ENCODE data around the gene UTP18.

DNA sequence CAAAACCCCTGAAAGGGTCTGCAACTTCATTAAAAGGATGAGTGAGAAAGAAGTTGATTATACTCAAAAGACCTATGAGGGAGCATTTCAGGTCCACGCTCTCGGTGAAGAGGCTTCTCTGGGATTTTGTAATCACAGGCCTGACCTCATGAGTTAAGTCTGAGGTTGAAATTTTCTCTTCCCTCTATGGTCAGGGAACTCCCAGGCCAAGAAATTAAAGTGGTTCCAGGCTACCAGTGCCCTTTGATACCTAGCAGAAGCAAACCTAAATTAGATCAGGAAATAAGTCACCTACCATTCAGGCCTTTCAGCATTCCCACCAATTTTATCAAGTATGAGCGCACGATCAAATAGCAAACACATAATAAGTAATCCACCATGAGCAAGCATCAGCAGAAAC lies 28.3 kb upstream of the UTP18 start:
- no peak for TF ChIP-seq RAD51 (IDR thresholded peaks at IDR 0.05; ENCODE audit: borderline replicate concordance)
- no peak for TF ChIP-seq POLR2A (IDR thresholded peaks at IDR 0.05; ENCODE audit: insufficient read depth in 1 of 2, low read depth in 2 of 2, low read length in 2 of 2)
- TF ChIP-seq, protein P1, sequence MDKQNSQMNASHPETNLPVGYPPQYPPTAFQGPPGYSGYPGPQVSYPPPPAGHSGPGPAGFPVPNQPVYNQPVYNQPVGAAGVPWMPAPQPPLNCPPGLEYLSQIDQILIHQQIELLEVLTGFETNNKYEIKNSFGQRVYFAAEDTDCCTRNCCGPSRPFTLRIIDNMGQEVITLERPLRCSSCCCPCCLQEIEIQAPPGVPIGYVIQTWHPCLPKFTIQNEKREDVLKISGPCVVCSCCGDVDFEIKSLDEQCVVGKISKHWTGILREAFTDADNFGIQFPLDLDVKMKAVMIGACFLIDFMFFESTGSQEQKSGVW (CRISPR knock-in tag; IDR thresholded peaks at IDR 0.05; ENCODE audit: borderline replicate concordance) = no peak
- no peak for TF ChIP-seq MAX (IDR thresholded peaks at IDR 0.05)
- no peak for TF ChIP-seq REST (IDR thresholded peaks at IDR 0.05; ENCODE audit: borderline replicate concordance in 1 of 2, low read depth in 1 of 2, low read length in 2 of 2)
- no peak for TF ChIP-seq CTCF (CRISPR knock-in tag; IDR thresholded peaks at IDR 0.05)
- TF ChIP-seq ZNF792 (CRISPR knock-in tag; IDR thresholded peaks at IDR 0.05) = no peak
- TF ChIP-seq CREB1 (IDR thresholded peaks at IDR 0.05) = no peak
- TF ChIP-seq CREB1 (CRISPR knock-in tag; IDR thresholded peaks at IDR 0.05) = no peak
- TF ChIP-seq, protein P2, sequence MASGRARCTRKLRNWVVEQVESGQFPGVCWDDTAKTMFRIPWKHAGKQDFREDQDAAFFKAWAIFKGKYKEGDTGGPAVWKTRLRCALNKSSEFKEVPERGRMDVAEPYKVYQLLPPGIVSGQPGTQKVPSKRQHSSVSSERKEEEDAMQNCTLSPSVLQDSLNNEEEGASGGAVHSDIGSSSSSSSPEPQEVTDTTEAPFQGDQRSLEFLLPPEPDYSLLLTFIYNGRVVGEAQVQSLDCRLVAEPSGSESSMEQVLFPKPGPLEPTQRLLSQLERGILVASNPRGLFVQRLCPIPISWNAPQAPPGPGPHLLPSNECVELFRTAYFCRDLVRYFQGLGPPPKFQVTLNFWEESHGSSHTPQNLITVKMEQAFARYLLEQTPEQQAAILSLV (CRISPR knock-in tag; IDR thresholded peaks at IDR 0.05; ENCODE audit: borderline replicate concordance) = no peak
- no peak for TF ChIP-seq SMARCC2 (IDR thresholded peaks at IDR 0.05)
- no peak for TF ChIP-seq FOXM1 (CRISPR knock-in tag; IDR thresholded peaks at IDR 0.05)
- TF ChIP-seq TBL1XR1 (IDR thresholded peaks at IDR 0.05; ENCODE audit: borderline replicate concordance, low read length, partially characterized antibody) = no peak
- TF ChIP-seq ZBTB38 (CRISPR knock-in tag; IDR thresholded peaks at IDR 0.05) = no peak

Data from HepG2 (cell line).